Mononuclear cell (primary cell): ENCODE measurements around the gene COLQ. TPM values are rescaled to one million over a fixed set of nuclear protein-coding genes. Genes with fewer than 3 reads are reported as not detected.
A peak's percentile ranks its signal among the peaks of the same experiment; 100 is the strongest.
"Not testable (repeated sequence)": the region's sequence is repeated elsewhere in the genome, so short reads cannot be mapped to it uniquely, and the experiment has no call there.

Source experiments
- H3K27me3 ChIP-seq: 2 replicates; pipeline ENCODE4 v1.6.0; 2011; ENCODE audit warnings: low read length, control low read depth; ENCODE audit not compliant: insufficient read depth
- H3K4me1 ChIP-seq: 2 replicates; pipeline ENCODE4 v1.5.1; 2011; ENCODE audit warnings: mild to moderate bottlenecking, low read length, control low read depth; ENCODE audit not compliant: insufficient read depth
- H3K4me3 ChIP-seq: 2 replicates; pipeline ENCODE4 v1.5.1; 2011; ENCODE audit warnings: mild to moderate bottlenecking, low read length, moderate library complexity
- H3K9me3 ChIP-seq: 2 replicates; pipeline ENCODE4 v1.5.1; 2011; ENCODE audit warnings: low read depth, mild to moderate bottlenecking, control low read depth, low read length
- total RNA-seq: library from RNA; depleted of rRNA; stranded (reverse); fragments of >200 nt; gene quantifications from one replicate; pipeline ENCODE4 v1.2.3, GENCODE V29; 2012

COLQ gene
- total RNA-seq = 1.9 TPM

GRCh38 chr3:15521573-15521965, at the start of gene COLQ:
Gene COLQ (minus strand): TSS chr3:15521706. CDS start chr3:15521625, 81 bp downstream.
- Histone ChIP-seq H3K9me3 (no peaks in the 10 kb centered on the region), H3K4me3 (peak within 1 kb of the TSS; percentile 34), H3K27me3 (no peaks in the 10 kb centered on the region), H3K4me1 (peaks cover 44% of the 10 kb centered on the region)

- Histone ChIP-seq H3K4me1 (no peaks in the 10 kb centered on the region), H3K9me3 (no peaks in the 10 kb centered on the region), H3K4me3 (no peak overlapping the region), H3K27me3 (no peaks in the 10 kb centered on the region)
Observed at GRCh38 chr3:15563190-15563589, 41.7 kb upstream of the COLQ start.

GRCh38 chr3:15562560-15562959, 41.1 kb upstream of the COLQ start:
- no peak overlapping the region for H3K4me3 ChIP-seq

GRCh38 chr3:15558581-15558980, 37.1 kb upstream of the COLQ start:
- Histone ChIP-seq H3K27me3 (no peaks in the 10 kb centered on the region), H3K4me1 (peaks cover 30% of the 10 kb centered on the region), H3K9me3 (no peaks in the 10 kb centered on the region), H3K4me3 (no peak overlapping the region)

More at GRCh38 chr3:15562560-15562959, 41.1 kb upstream of the COLQ start:
- Histone ChIP-seq H3K9me3 (no peaks in the 10 kb centered on the region), H3K27me3 (no peaks in the 10 kb centered on the region), H3K4me1 (peaks cover 4% of the 10 kb centered on the region)

GRCh38 chr3:15557511-15557946, 36.0 kb upstream of the COLQ start:
- no peaks in the 10 kb centered on the region for H3K27me3 ChIP-seq
- H3K9me3 ChIP-seq = no peaks in the 10 kb centered on the region
- H3K4me3 ChIP-seq = no peak overlapping the region
- H3K4me1 ChIP-seq = peaks cover 30% of the 10 kb centered on the region

- no peaks in the 10 kb centered on the region for H3K27me3 ChIP-seq
- no peaks in the 10 kb centered on the region for H3K9me3 ChIP-seq
- H3K4me3 ChIP-seq = no peak overlapping the region
- peaks cover 30% of the 10 kb centered on the region for H3K4me1 ChIP-seq
Observed at GRCh38 chr3:15556512-15556911, 35.0 kb upstream of the COLQ start.

- H3K9me3 ChIP-seq = no peaks in the 10 kb centered on the region
Observed at GRCh38 chr3:15553749-15554148, 32.2 kb upstream of the COLQ start.

GRCh38 chr3:15551902-15552301, 30.4 kb upstream of the COLQ start:
- peaks cover 20% of the 10 kb centered on the region for H3K4me1 ChIP-seq
- no peaks in the 10 kb centered on the region for H3K27me3 ChIP-seq
- no peak overlapping the region for H3K4me3 ChIP-seq
- H3K9me3 ChIP-seq = no peaks in the 10 kb centered on the region

More at GRCh38 chr3:15553749-15554148, 32.2 kb upstream of the COLQ start:
- Histone ChIP-seq H3K4me1 (peaks cover 30% of the 10 kb centered on the region), H3K27me3 (no peaks in the 10 kb centered on the region), H3K4me3 (no peak overlapping the region)

- Histone ChIP-seq H3K4me1 (peaks cover 2% of the 10 kb centered on the region), H3K4me3 (no peak overlapping the region), H3K9me3 (peaks cover 5% of the 10 kb centered on the region), H3K27me3 (no peaks in the 10 kb centered on the region)
Observed at GRCh38 chr3:15549846-15550245, 28.3 kb upstream of the COLQ start.

GRCh38 chr3:15542614-15543013, 21.1 kb upstream of the COLQ start:
- Histone ChIP-seq H3K27me3 (no peaks in the 10 kb centered on the region), H3K4me1 (peaks cover 2% of the 10 kb centered on the region), H3K4me3 (no peak overlapping the region), H3K9me3 (peaks cover 5% of the 10 kb centered on the region)

- H3K4me3 ChIP-seq = no peak overlapping the region
- H3K27me3 ChIP-seq = no peaks in the 10 kb centered on the region
- H3K4me1 ChIP-seq = peaks cover 7% of the 10 kb centered on the region
- H3K9me3 ChIP-seq = peaks cover 3% of the 10 kb centered on the region
Observed at GRCh38 chr3:15541371-15541770, 19.9 kb upstream of the COLQ start.

- H3K4me3 ChIP-seq = no peak overlapping the region
- H3K27me3 ChIP-seq = no peaks in the 10 kb centered on the region
- H3K9me3 ChIP-seq = no peaks in the 10 kb centered on the region
- H3K4me1 ChIP-seq = peaks cover 19% of the 10 kb centered on the region
Observed at GRCh38 chr3:15539066-15539465, 17.6 kb upstream of the COLQ start.

- Histone ChIP-seq H3K27me3 (no peaks in the 10 kb centered on the region), H3K4me3 (no peak overlapping the region), H3K4me1 (peaks cover 19% of the 10 kb centered on the region), H3K9me3 (no peaks in the 10 kb centered on the region)
Observed at GRCh38 chr3:15538345-15538744, 16.8 kb upstream of the COLQ start.

GRCh38 chr3:15536856-15537255, 15.3 kb upstream of the COLQ start:
- no peak overlapping the region for H3K4me3 ChIP-seq
- peaks cover 19% of the 10 kb centered on the region for H3K4me1 ChIP-seq
- H3K9me3 ChIP-seq = no peaks in the 10 kb centered on the region
- no peaks in the 10 kb centered on the region for H3K27me3 ChIP-seq

GRCh38 chr3:15535732-15536131, 14.2 kb upstream of the COLQ start:
- no peaks in the 10 kb centered on the region for H3K9me3 ChIP-seq
- no peaks in the 10 kb centered on the region for H3K27me3 ChIP-seq
- H3K4me1 ChIP-seq = peaks cover 19% of the 10 kb centered on the region
- H3K4me3 ChIP-seq = no peak overlapping the region

- H3K4me1 ChIP-seq = peaks cover 37% of the 10 kb centered on the region
- H3K9me3 ChIP-seq, H3K4me3 ChIP-seq, H3K27me3 ChIP-seq: not testable (repeated sequence)
Observed at GRCh38 chr3:15532614-15533013, 11.1 kb upstream of the COLQ start.
